Right lobe of liver (tissue), 4 donors: ENCODE measurements around the gene AVL9.

Experiments used
- CTCF ChIP-seq, 4 donors: fragments of 200-600 bp in 3 of 4; fragments of 450-650 bp in 1 of 4; IDR thresholded peaks; one replicate each; pipeline versions ENCODE4 v1.5.1 to v1.8.0; 2016 to 2022; ENCODE audit warnings: antibody characterized with exemption in 4 of 4, mild to moderate bottlenecking in 2 of 4
- POLR2A ChIP-seq: fragments of 450-650 bp; IDR thresholded peaks from one replicate; pipeline ENCODE4 v1.6.1; 2017; ENCODE audit warnings: antibody characterized with exemption, mild to moderate bottlenecking
- donor health status: DM: no; HTN: no; CAD: no.
- donor health status: DM: no; HTN: no; CAD: no.
- donor health status: DM: no; HTN: yes; CAD: no.

- TF ChIP-seq CTCF (IDR thresholded peaks at IDR 0.05) (no peak), POLR2A (no peak)
Observed at GRCh38 chr7:32577421-32577820, 82.1 kb downstream of the AVL9 start.
